ENCODE data around the gene DIDO1. TPM values are rescaled to one million over a fixed set of nuclear protein-coding genes. Genes with fewer than 3 reads are reported as not detected.
A peak's percentile ranks its signal among the peaks of the same experiment; 100 is the strongest.

The DIDO1 gene
- polyA plus RNA-seq, 2 of the 4 experiments (the other 2 are of a cell fraction) = 12.6 to 14.8 TPM

GRCh38 chr20:62852196-62852595 lies 74.1 kb downstream of the DIDO1 start:
- ATAC-seq (0 out of 6 replicates have a peak, but pooled peaks of 1 of the 2 experiments have one; percentile 12), DNase-seq (ENCODE audit: low read depth in 1 of 2, low spot score in 1 of 2) (no peak), FAIRE-seq (no peak)
- POLR2A ChIA-PET = no interaction called here
- H3K9me3 ChIP-seq = no peaks in the 10 kb centered on the region
- no peaks in the 10 kb centered on the region for H3K4me1 ChIP-seq
- WGBS (ENCODE audit: missing lambda C conversion rate) = 95% methylated on average over 4 of the region's 8 CpGs
- CTCF ChIA-PET = no interaction called here
- no peak overlapping the region for H3K4me2 ChIP-seq
- H3K4me3 ChIP-seq = no peak overlapping the region
- H3K27ac ChIP-seq = no peak overlapping the region
- no peak for TF ChIP-seq EHF (CRISPR knock-in tag; IDR thresholded peaks at IDR 0.05)
- no peak for TF ChIP-seq TP53 (CRISPR knock-in tag; IDR thresholded peaks at IDR 0.05)
- TF ChIP-seq, protein P1, sequence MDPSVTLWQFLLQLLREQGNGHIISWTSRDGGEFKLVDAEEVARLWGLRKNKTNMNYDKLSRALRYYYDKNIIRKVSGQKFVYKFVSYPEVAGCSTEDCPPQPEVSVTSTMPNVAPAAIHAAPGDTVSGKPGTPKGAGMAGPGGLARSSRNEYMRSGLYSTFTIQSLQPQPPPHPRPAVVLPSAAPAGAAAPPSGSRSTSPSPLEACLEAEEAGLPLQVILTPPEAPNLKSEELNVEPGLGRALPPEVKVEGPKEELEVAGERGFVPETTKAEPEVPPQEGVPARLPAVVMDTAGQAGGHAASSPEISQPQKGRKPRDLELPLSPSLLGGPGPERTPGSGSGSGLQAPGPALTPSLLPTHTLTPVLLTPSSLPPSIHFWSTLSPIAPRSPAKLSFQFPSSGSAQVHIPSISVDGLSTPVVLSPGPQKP (IDR thresholded peaks at IDR 0.05; ENCODE audit: low read depth, low read length) = no peak
- TF ChIP-seq CHD2 (IDR thresholded peaks at IDR 0.05; ENCODE audit: low read length, partially characterized antibody) = no peak
- TF ChIP-seq MAFK (IDR thresholded peaks at IDR 0.05; ENCODE audit: partially characterized antibody) = no peak
- TF ChIP-seq HOXB5 (CRISPR knock-in tag; IDR thresholded peaks at IDR 0.05) = no peak
- no peak for TF ChIP-seq TFCP2L1 (CRISPR knock-in tag; IDR thresholded peaks at IDR 0.05)
- no peak for TF ChIP-seq FOSB (CRISPR knock-in tag; IDR thresholded peaks at IDR 0.05)
- no peak for TF ChIP-seq PHF8 (IDR thresholded peaks at IDR 0.05; ENCODE audit: borderline replicate concordance, low read depth)
- no peak for TF ChIP-seq RCOR1 (IDR thresholded peaks at IDR 0.05; ENCODE audit: low read depth, low read length)
- TF ChIP-seq MAZ (IDR thresholded peaks at IDR 0.05; ENCODE audit: borderline replicate concordance, low read depth, low read length) = no peak
- no peak for TF ChIP-seq SMC3 (IDR thresholded peaks at IDR 0.05)
- no peak for TF ChIP-seq ZFP36 (IDR thresholded peaks at IDR 0.05; ENCODE audit: borderline replicate concordance, partially characterized antibody)
- no peak for TF ChIP-seq RFX5 (IDR thresholded peaks at IDR 0.05)

GRCh38 chr20:62850333-62850974 lies 75.9 kb downstream of the DIDO1 start:
- ATAC-seq = no peak
- no peak overlapping the region for H3K27ac ChIP-seq
- H3K9me3 ChIP-seq = no peaks in the 10 kb centered on the region
- ChIA-PET POLR2A (no interaction called here), CTCF (interaction anchor here (0.7 to 1.6 kb wide), 3 partner anchors 8 to 133 kb away, joined by 3 to 4 read pairs (median 3); no protein-coding TSS in a partner anchor)
- no peaks in the 10 kb centered on the region for H3K4me1 ChIP-seq
- no peak overlapping the region for H3K4me2 ChIP-seq
- no peak for FAIRE-seq
- WGBS (ENCODE audit: missing lambda C conversion rate) = 92% methylated on average over 19 of the region's 22 CpGs
- TF ChIP-seq, protein P1 (IDR thresholded peaks at IDR 0.05; ENCODE audit: low read depth, low read length) = no peak
- TF ChIP-seq, protein P2, sequence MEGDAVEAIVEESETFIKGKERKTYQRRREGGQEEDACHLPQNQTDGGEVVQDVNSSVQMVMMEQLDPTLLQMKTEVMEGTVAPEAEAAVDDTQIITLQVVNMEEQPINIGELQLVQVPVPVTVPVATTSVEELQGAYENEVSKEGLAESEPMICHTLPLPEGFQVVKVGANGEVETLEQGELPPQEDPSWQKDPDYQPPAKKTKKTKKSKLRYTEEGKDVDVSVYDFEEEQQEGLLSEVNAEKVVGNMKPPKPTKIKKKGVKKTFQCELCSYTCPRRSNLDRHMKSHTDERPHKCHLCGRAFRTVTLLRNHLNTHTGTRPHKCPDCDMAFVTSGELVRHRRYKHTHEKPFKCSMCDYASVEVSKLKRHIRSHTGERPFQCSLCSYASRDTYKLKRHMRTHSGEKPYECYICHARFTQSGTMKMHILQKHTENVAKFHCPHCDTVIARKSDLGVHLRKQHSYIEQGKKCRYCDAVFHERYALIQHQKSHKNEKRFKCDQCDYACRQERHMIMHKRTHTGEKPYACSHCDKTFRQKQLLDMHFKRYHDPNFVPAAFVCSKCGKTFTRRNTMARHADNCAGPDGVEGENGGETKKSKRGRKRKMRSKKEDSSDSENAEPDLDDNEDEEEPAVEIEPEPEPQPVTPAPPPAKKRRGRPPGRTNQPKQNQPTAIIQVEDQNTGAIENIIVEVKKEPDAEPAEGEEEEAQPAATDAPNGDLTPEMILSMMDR (IDR thresholded peaks at IDR 0.05) = no peak
- TF ChIP-seq HOXB5 (CRISPR knock-in tag; IDR thresholded peaks at IDR 0.05) = no peak
- no peak for TF ChIP-seq RARB (CRISPR knock-in tag; IDR thresholded peaks at IDR 0.05)
- no peak for TF ChIP-seq CHD2 (IDR thresholded peaks at IDR 0.05; ENCODE audit: low read length, partially characterized antibody)
- TF ChIP-seq FOSL2 (IDR thresholded peaks at IDR 0.05) = no peak
- no peak for TF ChIP-seq FOSL2 (CRISPR knock-in tag; IDR thresholded peaks at IDR 0.05)
- no peak for TF ChIP-seq ATOH8 (CRISPR knock-in tag; IDR thresholded peaks at IDR 0.05; ENCODE audit: low read depth)
- TF ChIP-seq CHD4 (IDR thresholded peaks at IDR 0.05; ENCODE audit: borderline replicate concordance) = no peak
- no peak for TF ChIP-seq KDM5A (IDR thresholded peaks at IDR 0.05)
- DNase-seq (ENCODE audit: low read depth in 1 of 2, low spot score in 1 of 2) = no peak
- H3K4me3 ChIP-seq = no peak overlapping the region

All from A549 (cell line).